ENCODE results near the gene KRT77.

Gene KRT77

DNA sequence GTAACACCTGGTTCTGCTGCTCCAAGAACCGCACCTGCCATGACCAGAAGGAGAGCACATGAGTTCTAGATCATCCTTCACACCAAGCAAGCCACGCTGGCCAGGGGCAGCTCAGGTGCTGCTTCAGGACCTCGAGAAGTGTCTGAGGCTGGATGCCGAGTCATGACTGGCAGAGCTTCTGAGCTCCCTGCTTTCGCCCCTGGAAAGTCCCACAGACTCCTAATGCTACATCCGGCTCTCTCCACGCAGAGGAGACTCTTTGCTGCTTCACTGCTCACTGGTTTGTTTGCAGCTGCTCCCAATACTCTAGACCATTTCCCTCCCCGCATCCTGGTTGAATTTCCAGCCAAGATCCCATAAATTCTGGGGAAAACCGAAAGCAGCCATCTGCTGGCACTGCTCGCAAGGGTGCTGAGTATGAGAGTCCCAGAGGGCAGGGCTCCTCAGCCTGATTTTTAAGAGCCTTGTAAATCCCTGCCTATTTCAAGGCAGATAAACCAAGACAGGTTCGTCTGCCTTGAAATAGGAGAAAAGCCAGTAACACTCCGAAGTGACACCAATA lies 52.7 kb downstream of the KRT77 start:
- DNase-seq, result no peak

DNA sequence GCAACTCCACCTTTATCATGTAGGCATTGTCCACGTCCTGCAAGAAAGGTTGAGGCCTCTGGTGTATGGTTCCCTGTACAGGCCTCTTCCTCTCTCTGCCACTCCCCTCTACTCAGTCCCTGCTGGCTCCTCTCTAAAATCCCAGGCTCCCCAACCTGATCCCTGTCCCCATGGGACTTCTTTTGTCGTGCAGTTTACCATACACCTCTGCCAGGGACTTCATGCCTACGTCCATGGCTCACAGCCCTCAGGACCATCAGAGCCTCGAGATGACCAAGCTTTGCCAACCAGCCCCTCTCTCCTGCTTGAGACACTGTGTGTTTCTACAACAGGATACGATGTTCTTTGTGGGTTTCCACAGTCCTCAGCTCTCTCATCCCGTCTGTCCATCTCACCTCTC lies 54.3 kb downstream of the KRT77 start:
- no peak for DNase-seq

DNA sequence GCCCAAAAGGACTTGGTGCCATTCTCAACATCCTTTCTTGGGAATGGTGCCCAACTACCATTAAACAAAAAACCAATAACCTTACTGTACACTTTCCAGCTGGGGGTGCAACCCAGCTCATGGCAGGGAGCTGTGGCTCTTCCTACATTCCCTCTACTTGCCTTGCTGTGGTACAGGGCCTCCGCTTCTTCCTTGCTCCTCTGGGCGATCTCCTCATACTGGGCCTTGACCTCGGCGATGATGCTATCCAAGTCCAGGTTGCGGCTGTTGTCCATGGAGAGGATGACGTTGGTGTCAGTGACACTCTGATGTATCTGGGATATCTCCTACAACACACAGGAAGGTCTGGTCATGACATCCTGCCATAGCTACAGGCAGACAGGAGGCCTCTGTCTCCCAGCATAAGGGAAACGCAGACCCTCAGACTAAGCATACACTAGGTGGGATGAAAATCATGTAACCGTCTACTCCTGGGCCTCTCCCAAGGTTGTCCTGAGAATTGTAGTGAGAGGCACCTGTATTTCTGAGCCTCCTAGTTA lies 55.2 kb downstream of the KRT77 start:
- DNase-seq, result no peak

DNA sequence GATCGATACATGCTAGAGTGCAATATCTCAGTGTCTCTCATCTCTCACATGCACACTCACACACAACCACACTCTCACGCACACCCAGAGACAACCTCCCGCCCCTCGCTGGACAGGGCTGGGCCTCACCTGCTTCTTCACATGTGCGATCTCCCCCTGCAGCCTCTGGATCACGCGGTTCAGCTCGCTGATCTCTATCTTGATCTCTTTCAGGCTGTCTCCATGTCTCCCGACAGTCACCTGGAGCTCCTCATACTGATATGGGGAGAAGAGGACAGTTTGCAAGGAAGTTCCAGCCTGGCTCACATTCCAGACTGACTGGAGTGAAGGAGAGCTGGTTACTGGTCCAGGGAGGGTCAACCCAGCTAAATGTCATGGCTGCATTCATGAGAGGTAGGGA lies 55.7 kb downstream of the KRT77 start:
- no peak for DNase-seq

GRCh38 chr12:52646613-52647012 lies 56.7 kb downstream of the KRT77 start:
- DNase-seq, result no peak

- no peak for DNase-seq
Measured at GRCh38 chr12:52645982-52646381, 57.3 kb downstream of the KRT77 start.

- DNase-seq, result peak; percentile 58 to 60
Measured at GRCh38 chr12:52645120-52645761, 58.1 kb downstream of the KRT77 start.

DNA sequence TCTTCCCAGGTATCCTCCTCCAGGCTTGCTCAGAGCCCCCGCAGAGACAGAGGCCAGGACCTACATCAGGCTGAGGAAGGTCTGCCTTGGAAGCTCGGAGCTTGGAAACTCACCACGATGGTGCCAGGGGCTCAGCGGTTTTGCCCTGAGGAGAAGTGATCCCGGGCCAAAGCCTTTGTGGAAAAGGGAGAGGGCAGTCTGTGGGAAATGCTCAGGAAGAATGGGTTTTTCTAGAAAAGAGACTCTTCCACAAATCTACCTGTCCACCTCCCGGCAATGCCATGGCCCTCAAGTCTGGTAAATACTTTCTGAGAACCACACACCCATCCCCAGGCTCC lies 59.3 kb downstream of the KRT77 start:
- no peak for DNase-seq

DNA sequence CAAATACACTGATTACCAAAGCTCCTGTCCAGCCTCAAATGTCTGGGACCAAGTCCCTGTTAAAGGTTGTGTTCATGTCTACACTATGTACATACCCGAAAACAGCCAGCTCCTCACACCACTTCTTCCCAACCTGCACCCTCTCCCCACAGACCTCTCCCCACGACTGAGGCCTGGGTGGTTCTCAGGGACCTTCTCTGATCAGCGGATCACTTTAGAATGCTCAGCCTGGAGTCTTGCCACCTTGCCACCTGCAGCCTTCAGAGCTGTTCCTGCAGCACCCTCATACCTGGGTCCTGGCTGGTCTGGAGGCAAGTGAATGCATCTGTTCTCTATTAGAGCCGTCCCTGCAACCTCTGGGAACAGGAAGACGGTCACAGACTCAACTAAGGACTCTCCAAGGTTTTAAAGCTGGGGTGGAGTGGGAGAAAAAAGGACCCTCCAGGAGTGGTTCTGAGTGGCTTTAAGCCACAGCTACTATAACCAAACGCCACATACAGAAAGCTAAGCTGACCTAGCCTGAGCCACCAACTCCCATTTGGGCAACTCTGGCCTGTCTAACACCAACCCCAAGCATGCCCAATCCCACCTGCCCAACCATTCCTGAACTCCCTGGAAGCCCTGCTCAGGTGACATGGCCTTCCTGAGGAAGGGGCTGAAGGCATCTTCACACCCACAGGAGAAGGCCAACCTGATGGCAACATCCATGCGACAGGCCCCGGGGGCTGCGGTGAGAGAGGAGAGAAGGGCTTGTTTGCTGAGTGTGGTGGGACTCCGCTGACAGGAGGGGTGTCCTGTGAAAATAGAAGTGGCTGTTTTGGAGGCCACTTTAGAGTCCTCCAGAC lies 59.9 kb downstream of the KRT77 start:
- DNase-seq, result no peak

- DNase-seq, result no peak
Measured at GRCh38 chr12:52641468-52641867, 61.9 kb downstream of the KRT77 start.

Measured in CD4-positive, alpha-beta T cell treated with Interleukin-4 for 1 hour (primary cell).